GM18861 (cell line): ENCODE measurements around the gene SIM2.

ENCODE experiments used
- ATAC-seq: cut with Tn5 transposase; IDR thresholded peaks from one replicate; pipeline ENCODE4 v1.9.1; 2021; ENCODE audit not compliant: unreplicated experiment

The SIM2 gene

GRCh38 chr21:36734367-36735200, 35.7 kb downstream of the SIM2 start:
- ATAC-seq: no peak

GRCh38 chr21:36735201-36735515, 36.2 kb downstream of the SIM2 start:
- ATAC-seq: no peak

GRCh38 chr21:36735724-36736320, 36.9 kb downstream of the SIM2 start:
- ATAC-seq: no peak

GRCh38 chr21:36738489-36739126, 39.7 kb downstream of the SIM2 start:
- no peak for ATAC-seq

GRCh38 chr21:36741506-36741905, 42.6 kb downstream of the SIM2 start:
- no peak for ATAC-seq

- ATAC-seq: no peak
These were observed 44.1 kb downstream of the SIM2 start for GRCh38 chr21:36743008-36743407.

GRCh38 chr21:36743446-36743845, 44.5 kb downstream of the SIM2 start:
- no peak for ATAC-seq

- no peak for ATAC-seq
These were observed 45.3 kb downstream of the SIM2 start for GRCh38 chr21:36744190-36744559.

GRCh38 chr21:36744560-36745231, 45.8 kb downstream of the SIM2 start:
- no peak for ATAC-seq

- ATAC-seq: no peak
These were observed 46.5 kb downstream of the SIM2 start for GRCh38 chr21:36745459-36745858.

- no peak for ATAC-seq
These were observed 48.3 kb downstream of the SIM2 start for GRCh38 chr21:36747041-36747814.

- no peak for ATAC-seq
These were observed 49.0 kb downstream of the SIM2 start for GRCh38 chr21:36747815-36748383.

GRCh38 chr21:36749935-36750575, 51.1 kb downstream of the SIM2 start:
- ATAC-seq: no peak

GRCh38 chr21:36750576-36750959, 51.7 kb downstream of the SIM2 start:
- no peak for ATAC-seq

- ATAC-seq: no peak
These were observed 52.5 kb downstream of the SIM2 start for GRCh38 chr21:36751383-36751782.

- no peak for ATAC-seq
These were observed 54.6 kb downstream of the SIM2 start for GRCh38 chr21:36753556-36753955.

GRCh38 chr21:36754241-36754898, 55.5 kb downstream of the SIM2 start:
- no peak for ATAC-seq

- no peak for ATAC-seq
These were observed 57.6 kb downstream of the SIM2 start for GRCh38 chr21:36756527-36756926.

GRCh38 chr21:36757196-36757595, 58.3 kb downstream of the SIM2 start:
- no peak for ATAC-seq
